Smooth muscle cell (in vitro differentiated cells): Measurements from ENCODE around the gene IGF2. TPM values are rescaled to one million over a fixed set of nuclear protein-coding genes. Genes with fewer than 3 reads are reported as not detected.

Experiments used
- DNase-seq: peaks from one replicate; lab custom pipeline; 2025; ENCODE audit not compliant: unreplicated experiment; lab: John Stamatoyannopoulos, UW
- H2AFZ ChIP-seq: fragments of 200-600 bp; sonication (generic); 2 replicates; pipeline ENCODE4 v1.6.0; 2016; ENCODE audit warnings: antibody characterized with exemption, low read depth, mild to moderate bottlenecking
- H3F3A ChIP-seq: fragments of 200-600 bp; sonication (generic); 2 replicates; pipeline ENCODE4 v1.6.0; 2017; ENCODE audit warnings: antibody characterized with exemption, low read depth
- H3K27ac ChIP-seq: fragments of 200-600 bp; sonication (generic); 2 replicates; pipeline ENCODE4 v1.5.1; 2016; ENCODE audit warnings: low read depth, mild to moderate bottlenecking
- H3K27me3 ChIP-seq: fragments of 200-600 bp; sonication (generic); 2 replicates; pipeline ENCODE4 v1.6.1; 2016; ENCODE audit warnings: low read depth, mild to moderate bottlenecking
- H3K36me3 ChIP-seq: fragments of 200-600 bp; sonication (generic); 2 replicates; pipeline ENCODE4 v1.5.1; 2016; ENCODE audit warnings: low read depth
- H3K4me1 ChIP-seq: fragments of 200-600 bp; sonication (generic); 2 replicates; pipeline ENCODE4 v1.5.1; 2016; ENCODE audit warnings: low read depth
- H3K4me2 ChIP-seq: fragments of 200-600 bp; sonication (generic); 2 replicates; pipeline ENCODE4 v1.6.0; 2016; ENCODE audit warnings: mild to moderate bottlenecking
- H3K4me3 ChIP-seq: fragments of 200-600 bp; sonication (generic); 2 replicates; pipeline ENCODE4 v1.5.1; 2016; ENCODE audit warnings: mild to moderate bottlenecking
- H3K79me2 ChIP-seq: fragments of 200-600 bp; sonication (generic); 2 replicates; pipeline ENCODE4 v1.6.0; 2016; ENCODE audit warnings: low read depth, mild to moderate bottlenecking
- H3K9ac ChIP-seq: fragments of 200-600 bp; sonication (generic); 2 replicates; pipeline ENCODE4 v1.6.0; 2016; ENCODE audit warnings: low read depth
- H3K9me3 ChIP-seq: fragments of 200-600 bp; sonication (generic); replicated peaks from 2 replicates; pipeline ENCODE4 v1.5.1; 2016; ENCODE audit warnings: low read depth
- H4K20me1 ChIP-seq: fragments of 200-600 bp; sonication (generic); 2 replicates; pipeline ENCODE4 v1.6.0; 2016; ENCODE audit warnings: low read depth
- CTCF ChIP-seq: fragments of 200-600 bp; sonication (generic); IDR thresholded peaks from 2 replicates; pipeline ENCODE4 v1.5.1; 2017; ENCODE audit warnings: borderline replicate concordance, mild to moderate bottlenecking, antibody characterized with exemption; ENCODE audit not compliant: insufficient read depth, poor library complexity, severe bottlenecking
- WGBS: methylation state at CpG from one replicate; pipeline ENCODE4 v1.1.7; 2016; ENCODE audit warnings: low lambda C conversion rate; 5-methylcytosine and 5-hydroxymethylcytosine counted together
- polyA plus RNA-seq: library from polyadenylated mRNA; unstranded; fragments of >200 nt; fragmentation: Nextera tagmentation; extraction: Ambion mirVana; gene quantifications from 2 replicates; pipeline ENCODE4 v1.2.1, GENCODE V29; 2016
- total RNA-seq: library from RNA; depleted of rRNA; stranded (reverse); fragments of >200 nt; gene quantifications from 2 replicates; pipeline ENCODE4 v1.2.3, GENCODE V29; 2014

The IGF2 gene
- total and polyA plus RNA-seq, 2 experiments from 2014 or later, result 2,086 to 3,877 TPM

- 96% methylated on average over 5 of the region's 5 CpGs for WGBS
- Histone ChIP-seq H3K27ac (no peak overlapping the region), H3K79me2 (peaks cover 20% of the 10 kb centered on the region), H2AFZ (no peak overlapping the region), H3K4me1 (peaks cover 30% of the 10 kb centered on the region), H3K9ac (no peak overlapping the region), H3K9me3 (no peaks in the 10 kb centered on the region), H3K4me2 (no peak overlapping the region), H4K20me1 (peaks cover 3% of the 10 kb centered on the region), H3K27me3 (no peaks in the 10 kb centered on the region), H3K4me3 (no peak overlapping the region), H3K36me3 (no peaks in the 10 kb centered on the region), H3F3A (no peaks in the 10 kb centered on the region)
- TF ChIP-seq CTCF, result no peak
- no peak for DNase-seq
Measured at GRCh38 chr11:2148595-2148994, 9.4 kb upstream of the IGF2 start.

- TF ChIP-seq CTCF, result no peak
- Histone ChIP-seq H3K9me3 (no peaks in the 10 kb centered on the region), H3F3A (no peaks in the 10 kb centered on the region), H3K9ac (no peak overlapping the region), H3K4me1 (peaks cover 33% of the 10 kb centered on the region), H4K20me1 (peaks cover 3% of the 10 kb centered on the region), H2AFZ (no peak overlapping the region), H3K27ac (no peak overlapping the region), H3K27me3 (no peaks in the 10 kb centered on the region), H3K79me2 (peaks cover 23% of the 10 kb centered on the region), H3K36me3 (no peaks in the 10 kb centered on the region), H3K4me3 (no peak overlapping the region), H3K4me2 (no peak overlapping the region)
- DNase-seq, result no peak
- WGBS, result 96% methylated on average over 9 of the region's 11 CpGs
Measured at GRCh38 chr11:2147391-2147790, 8.2 kb upstream of the IGF2 start.

GRCh38 chr11:2146051-2146450 lies 6.9 kb upstream of the IGF2 start:
- Histone ChIP-seq H3K9me3 (no peaks in the 10 kb centered on the region), H3K27me3 (no peaks in the 10 kb centered on the region), H3K4me1 (peaks cover 35% of the 10 kb centered on the region), H3F3A (no peaks in the 10 kb centered on the region), H4K20me1 (peaks cover 3% of the 10 kb centered on the region), H3K36me3 (no peaks in the 10 kb centered on the region), H3K79me2 (peaks cover 35% of the 10 kb centered on the region), H2AFZ (no peak overlapping the region), H3K4me2 (no peak overlapping the region), H3K4me3 (no peak overlapping the region), H3K9ac (no peak overlapping the region), H3K27ac (no peak overlapping the region)
- DNase-seq, result no peak
- WGBS, result 83% methylated on average over 19 of the region's 19 CpGs
- no peak for TF ChIP-seq CTCF

- H4K20me1 ChIP-seq, result peaks cover 3% of the 10 kb centered on the region
- no peak for TF ChIP-seq CTCF
- H3K9me3 ChIP-seq, result no peaks in the 10 kb centered on the region
- H3F3A ChIP-seq, result peaks cover 5% of the 10 kb centered on the region
- H2AFZ ChIP-seq, result no peak overlapping the region
- peak overlapping the region; percentile 99 for H3K4me2 ChIP-seq
- no peak for DNase-seq
- H3K79me2 ChIP-seq, result peaks cover 48% of the 10 kb centered on the region
- H3K27me3 ChIP-seq, result no peaks in the 10 kb centered on the region
- H3K27ac ChIP-seq, result no peak overlapping the region
- H3K9ac ChIP-seq, result peak overlapping the region; percentile 62
- WGBS, result 50% methylated on average over 18 of the region's 18 CpGs
- peaks cover 34% of the 10 kb centered on the region for H3K4me1 ChIP-seq
- peak overlapping the region; percentile 87 for H3K4me3 ChIP-seq
- no peaks in the 10 kb centered on the region for H3K36me3 ChIP-seq
Measured at GRCh38 chr11:2144544-2145248, 5.5 kb upstream of the IGF2 start.
